WTC11 (cell line): ENCODE measurements around the gene HOXD12. TPM values are rescaled to one million over a fixed set of nuclear protein-coding genes. Genes with fewer than 3 reads are reported as not detected.
A peak's percentile ranks its signal among the peaks of the same experiment; 100 is the strongest.

Experiments
- ATAC-seq: fragments of 200-7000 bp; cut with Tn5 transposase; 2 replicates; pipeline ENCODE4 v1.10.0; 2021; ENCODE audit warnings: mild to moderate bottlenecking, moderate library complexity
- CTCF ChIA-PET: fragments of 300-600 bp; sonication (Branson Sonifier 250); formaldehyde crosslinking; loops from one replicate; lab custom pipeline; 2021; ENCODE audit warnings: antibody characterized with exemption; lab: Charles Lee
- POLR2A ChIA-PET: fragments of 350-600 bp; sonication (Branson Sonifier 250); formaldehyde crosslinking; loops from one replicate; lab custom pipeline; 2021; ENCODE audit warnings: antibody characterized with exemption; lab: Charles Lee
- DNase-seq: peaks from one replicate; pipeline ENCODE4 v3.0.0; 2021; ENCODE audit warnings: low spot score
- H3K27ac Mint-ChIP-seq: 2 replicates; pipeline ENCODE4 v1.8.0; 2021; ENCODE audit warnings: mixed read lengths
- H3K27me3 Mint-ChIP-seq: 2 replicates; pipeline ENCODE4 v1.8.0; 2021; ENCODE audit warnings: low read depth, mild to moderate bottlenecking, moderate library complexity, mixed read lengths
- H3K36me3 Mint-ChIP-seq: 2 replicates; pipeline ENCODE4 v1.8.0; 2021; ENCODE audit warnings: mixed read lengths
- H3K4me1 Mint-ChIP-seq: 2 replicates; pipeline ENCODE4 v1.8.0; 2022; ENCODE audit warnings: mixed read lengths
- H3K4me3 Mint-ChIP-seq: 2 replicates; pipeline ENCODE4 v1.8.0; 2021; ENCODE audit warnings: mild to moderate bottlenecking, moderate library complexity, mixed read lengths
- H3K9me3 Mint-ChIP-seq: 2 replicates; pipeline ENCODE4 v1.8.0; 2021; ENCODE audit warnings: mixed read lengths
- AFF4 ChIP-seq: sonication (generic); formaldehyde crosslinking; IDR thresholded peaks from 2 replicates; pipeline ENCODE4 v1.8.1; 2023; ENCODE audit warnings: mild to moderate bottlenecking, missing genetic modification reagents, borderline replicate concordance
- ATF3 ChIP-seq: sonication (generic); formaldehyde crosslinking; conservative IDR thresholded peaks from 2 replicates; pipeline ENCODE4 v1.8.1; 2022; ENCODE audit warnings: mild to moderate bottlenecking, missing genetic modification reagents
- CBFB ChIP-seq: sonication (generic); formaldehyde crosslinking; IDR thresholded peaks from 2 replicates; pipeline ENCODE4 v1.8.1; 2022; ENCODE audit warnings: mild to moderate bottlenecking, low read depth, missing genetic modification reagents
- E2F5 ChIP-seq: sonication (generic); formaldehyde crosslinking; IDR thresholded peaks from 2 replicates; pipeline ENCODE4 v1.8.1; 2022; ENCODE audit warnings: mild to moderate bottlenecking, moderate library complexity, missing genetic modification reagents
- EMX1 ChIP-seq: fragments of 250-450 bp; sonication (Bioruptor Pico); IDR thresholded peaks from 2 replicates; pipeline ENCODE4 v1.8.0; 2021; ENCODE audit warnings: mild to moderate bottlenecking
- ETV6 ChIP-seq: sonication (generic); formaldehyde crosslinking; IDR thresholded peaks from 2 replicates; pipeline ENCODE4 v1.8.1; 2022; ENCODE audit warnings: mild to moderate bottlenecking, missing genetic modification reagents
- FOXK1 ChIP-seq: sonication (generic); formaldehyde crosslinking; IDR thresholded peaks from 2 replicates; pipeline ENCODE4 v1.8.0; 2022; ENCODE audit warnings: mild to moderate bottlenecking, moderate library complexity, missing genetic modification reagents
- GTF2I ChIP-seq: fragments of 250-450 bp; sonication (Bioruptor Pico); conservative IDR thresholded peaks from 2 replicates; pipeline ENCODE4 v1.4.0; 2021; ENCODE audit warnings: mild to moderate bottlenecking
- JAZF1 ChIP-seq: fragments of 250-450 bp; sonication (Bioruptor Pico); IDR thresholded peaks from 2 replicates; pipeline ENCODE4 v1.9.0; 2021; ENCODE audit warnings: moderate library complexity, mild to moderate bottlenecking, inconsistent platforms
- NR2C2 ChIP-seq: sonication (generic); formaldehyde crosslinking; IDR thresholded peaks from 2 replicates; pipeline ENCODE4 v1.8.0; 2022; ENCODE audit warnings: mild to moderate bottlenecking, missing genetic modification reagents
- NR3C1 ChIP-seq: sonication (generic); formaldehyde crosslinking; conservative IDR thresholded peaks from 2 replicates; pipeline ENCODE4 v1.8.1; 2023; ENCODE audit warnings: low read depth, mild to moderate bottlenecking, missing genetic modification reagents
- PRDM15 ChIP-seq: sonication (generic); formaldehyde crosslinking; IDR thresholded peaks from 2 replicates; pipeline ENCODE4 v1.8.0; 2022; ENCODE audit warnings: missing genetic modification reagents
- SMAD4 ChIP-seq: sonication (generic); formaldehyde crosslinking; IDR thresholded peaks from 2 replicates; pipeline ENCODE4 v1.8.0; 2022; ENCODE audit warnings: mild to moderate bottlenecking, missing genetic modification reagents
- SOX15 ChIP-seq: fragments of 250-450 bp; sonication (Bioruptor Pico); IDR thresholded peaks from 2 replicates; pipeline ENCODE4 v1.9.0; 2021; ENCODE audit warnings: mild to moderate bottlenecking
- TCF7 ChIP-seq: sonication (generic); formaldehyde crosslinking; IDR thresholded peaks from 2 replicates; pipeline ENCODE4 v1.8.0; 2022; ENCODE audit warnings: mild to moderate bottlenecking, low read depth, missing genetic modification reagents, moderate library complexity
- TEAD1 ChIP-seq: sonication (generic); formaldehyde crosslinking; IDR thresholded peaks from 2 replicates; pipeline ENCODE4 v1.8.0; 2022; ENCODE audit warnings: mild to moderate bottlenecking, missing genetic modification reagents
- ZNF423 ChIP-seq: fragments of 250-450 bp; sonication (Bioruptor Pico); IDR thresholded peaks from 2 replicates; pipeline ENCODE4 v2.1.2; 2022; ENCODE audit warnings: mild to moderate bottlenecking, moderate library complexity
- total RNA-seq: library from RNA; stranded (reverse); gene quantifications from 3 replicates; pipeline ENCODE4 v1.2.3, GENCODE V29; 2021
- TF ChIP-seq, protein P1 (sequence below): fragments of 250-450 bp; sonication (Bioruptor Pico); IDR thresholded peaks from 2 replicates; pipeline ENCODE4 v2.1.2; 2022; ENCODE audit warnings: mild to moderate bottlenecking, moderate library complexity

The HOXD12 gene
- total RNA-seq, 1 experiment from 2014 or later, result 0.17 TPM

DNA sequence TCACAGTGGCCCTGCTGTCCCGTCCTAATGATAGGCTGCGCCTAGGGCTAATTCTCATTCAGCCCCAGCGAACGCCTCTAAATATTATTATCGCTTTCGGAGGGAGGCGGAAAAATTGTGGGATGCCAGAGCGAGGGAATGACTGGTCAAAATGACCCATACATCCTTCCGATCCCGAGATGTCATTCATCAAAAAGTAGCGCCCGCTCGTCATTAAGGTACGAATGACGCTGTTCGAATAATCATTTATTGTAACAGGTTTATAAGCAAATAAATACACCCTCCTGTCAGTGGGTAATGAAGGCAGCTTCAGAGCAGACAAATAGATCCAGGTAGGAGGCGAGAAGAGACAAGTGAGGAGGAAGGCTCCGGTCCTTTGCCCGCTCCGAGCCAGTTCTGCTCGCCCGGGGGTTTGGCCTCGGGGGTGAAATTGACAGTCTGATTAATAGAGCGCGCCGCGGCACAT lies 15.8 kb upstream of the HOXD12 start, which contains the start of gene EVX2 (continued):
- TF ChIP-seq, protein P1, sequence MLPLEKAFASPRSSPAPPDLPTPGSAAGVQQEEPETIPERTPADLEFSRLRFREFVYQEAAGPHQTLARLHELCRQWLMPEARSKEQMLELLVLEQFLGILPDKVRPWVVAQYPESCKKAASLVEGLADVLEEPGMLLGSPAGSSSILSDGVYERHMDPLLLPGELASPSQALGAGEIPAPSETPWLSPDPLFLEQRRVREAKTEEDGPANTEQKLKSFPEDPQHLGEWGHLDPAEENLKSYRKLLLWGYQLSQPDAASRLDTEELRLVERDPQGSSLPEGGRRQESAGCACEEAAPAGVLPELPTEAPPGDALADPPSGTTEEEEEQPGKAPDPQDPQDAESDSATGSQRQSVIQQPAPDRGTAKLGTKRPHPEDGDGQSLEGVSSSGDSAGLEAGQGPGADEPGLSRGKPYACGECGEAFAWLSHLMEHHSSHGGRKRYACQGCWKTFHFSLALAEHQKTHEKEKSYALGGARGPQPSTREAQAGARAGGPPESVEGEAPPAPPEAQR (CRISPR knock-in tag), result no peak
- TF ChIP-seq SMAD4 (no peak), NR2C2 (no peak), CBFB (no peak), ETV6 (CRISPR knock-in tag) (no peak)

- H3K4me1 Mint-ChIP-seq, result peaks cover 49% of the 10 kb centered on the region
- TF ChIP-seq, protein P1 (CRISPR knock-in tag), result no peak
- TF ChIP-seq GTF2I, result no peak
- TF ChIP-seq ZNF423 (CRISPR knock-in tag), result no peak
- TF ChIP-seq TCF7 (CRISPR knock-in tag), result no peak
- no peak for TF ChIP-seq AFF4 (CRISPR knock-in tag)
- no peak for TF ChIP-seq NR2C2
- no peak for TF ChIP-seq ATF3
- no peak for TF ChIP-seq TEAD1 (CRISPR knock-in tag)
- no peak for TF ChIP-seq E2F5 (CRISPR knock-in tag)
- no peak for TF ChIP-seq SOX15
- TF ChIP-seq EMX1 (CRISPR knock-in tag), result no peak
- no peak for TF ChIP-seq FOXK1 (CRISPR knock-in tag)
- no peak for TF ChIP-seq NR3C1 (CRISPR knock-in tag)
- no peak for TF ChIP-seq PRDM15 (CRISPR knock-in tag)
- TF ChIP-seq JAZF1 (CRISPR knock-in tag), result no peak
- ChIA-PET POLR2A (interaction anchor here (0.6 to 0.7 kb wide), 4 partner anchors 13 to 810 kb away, joined by 3 to 4 read pairs (median 4); no protein-coding TSS in a partner anchor), CTCF (interaction anchor here (1.0 to 1.6 kb wide), 7 partner anchors 9 to 400 kb away, joined by 3 to 27 read pairs (median 3); no protein-coding TSS in a partner anchor)
- peak overlapping the region; percentile 53 for H3K4me3 Mint-ChIP-seq
- no peak overlapping the region for H3K27ac Mint-ChIP-seq
- DNase-seq, result no peak
- no peaks in the 10 kb centered on the region for H3K9me3 Mint-ChIP-seq
- H3K27me3 Mint-ChIP-seq, result peaks cover 98% of the 10 kb centered on the region
- H3K36me3 Mint-ChIP-seq, result peaks cover 5% of the 10 kb centered on the region; the same call in 1 of the 2 replicates
- ATAC-seq, result no peak
Observed at GRCh38 chr2:176084611-176085119, 14.9 kb upstream of the HOXD12 start.
